Endothelial cell of umbilical vein (primary cell): Measurements from ENCODE around the gene CD63. TPM values are rescaled to one million over a fixed set of nuclear protein-coding genes. Genes with fewer than 3 reads are reported as not detected.

Experiments
- BruUV-seq: library from RNA; stranded (reverse); fragments of 400-500 nt; replicated peaks from 2 replicates; lab custom pipeline; 2021; lab: Mats Ljungman, UMichigan
- CTCF ChIA-PET: fragments of 300-600, 350-600 bp; sonication (Branson Sonifier 250); formaldehyde crosslinking; loops from one replicate; lab custom pipeline; 2021; ENCODE audit warnings: antibody characterized with exemption, inconsistent platforms; lab: Charles Lee
- POLR2A ChIA-PET: fragments of 300-600, 350-600 bp; sonication (Branson Sonifier 250); formaldehyde crosslinking; loops from one replicate; lab custom pipeline; 2021; ENCODE audit warnings: antibody characterized with exemption, inconsistent platforms; lab: Charles Lee
- DNase-seq: peaks from one replicate; pipeline ENCODE4 v3.0.0-alpha.2; 2011; ENCODE audit warnings: low read depth, low spot score
- FAIRE-seq: peaks from 2 replicates; lab custom pipeline; 2011; peaks lifted over from hg19 to GRCh38; lab: Jason Lieb, UNC
- H2AFZ ChIP-seq: 2 replicates; pipeline ENCODE4 v1.6.0; 2012; ENCODE audit warnings: low read depth, low read length, control low read depth, inconsistent platforms
- H3K27ac ChIP-seq: 2 replicates; pipeline ENCODE4 v1.5.1; 2011; ENCODE audit warnings: low read depth, mild to moderate bottlenecking, control low read depth, low read length, moderate library complexity; ENCODE audit not compliant: insufficient read depth
- H3K27me3 ChIP-seq, 2 experiments: 2 replicates each; pipeline versions ENCODE4 v1.6.0 to v1.6.1; 2011; ENCODE audit warnings: low read length in 2 of 2, mixed read lengths in 1 of 2; ENCODE audit not compliant: control insufficient read depth in 2 of 2, insufficient read depth in 2 of 2
- H3K36me3 ChIP-seq, 2 experiments: 2 replicates in 1 of 2; 3 replicates in 1 of 2; pipeline ENCODE4 v1.5.1; 2011; ENCODE audit warnings: low read length in 2 of 2, mild to moderate bottlenecking in 1 of 2, moderate library complexity in 1 of 2; ENCODE audit not compliant: control insufficient read depth in 2 of 2, insufficient read depth in 2 of 2; ENCODE audit errors: extremely low read depth in 1 of 2
- H3K4me1 ChIP-seq: 3 replicates; pipeline ENCODE4 v1.5.1; 2011; ENCODE audit warnings: mild to moderate bottlenecking, low read length; ENCODE audit not compliant: control insufficient read depth, insufficient read depth; ENCODE audit errors: extremely low read depth
- H3K4me2 ChIP-seq: 2 replicates; pipeline ENCODE4 v1.6.1; 2011; ENCODE audit warnings: low read length, control low read depth, mixed read lengths; ENCODE audit not compliant: insufficient read depth
- H3K4me3 ChIP-seq, 3 experiments: fragments of 200-600 bp in 1 of 3; sonication (generic), shearing (Covaris generic) in 1 of 3; replicated peaks in 1 of 3; 2 replicates each; pipeline ENCODE4 v1.5.1; 2011 to 2016; ENCODE audit warnings: control low read depth in 3 of 3, low read length in 3 of 3, mild to moderate bottlenecking in 2 of 3, inconsistent platforms in 1 of 3, low read depth in 1 of 3, moderate library complexity in 1 of 3; ENCODE audit not compliant: insufficient read depth in 1 of 3
- H3K79me2 ChIP-seq: 2 replicates; pipeline ENCODE4 v1.6.0; 2012; ENCODE audit warnings: low read length, inconsistent platforms; ENCODE audit not compliant: control insufficient read depth, insufficient read depth
- H3K9ac ChIP-seq: replicated peaks from 2 replicates; pipeline ENCODE3; 2011; ENCODE audit warnings: low read length, control low read depth; ENCODE audit not compliant: insufficient read depth; ENCODE audit errors: extremely low read depth
- H3K9me1 ChIP-seq: replicated peaks from 3 replicates; pipeline ENCODE4 v1.6.0; 2011; ENCODE audit warnings: mild to moderate bottlenecking, low read length; ENCODE audit not compliant: control insufficient read depth, insufficient read depth; ENCODE audit errors: extremely low read depth
- H3K9me3 ChIP-seq: replicated peaks from 2 replicates; pipeline ENCODE4 v1.5.1; 2012; ENCODE audit warnings: low read length, inconsistent platforms; ENCODE audit not compliant: control insufficient read depth, insufficient read depth
- H4K20me1 ChIP-seq: replicated peaks from 2 replicates; pipeline ENCODE3; 2011; ENCODE audit warnings: mild to moderate bottlenecking, low read length; ENCODE audit not compliant: control insufficient read depth, insufficient read depth; ENCODE audit errors: extremely low read depth
- FOS ChIP-seq: IDR thresholded peaks from 2 replicates; pipeline ENCODE4 v1.6.1; 2011; ENCODE audit warnings: mild to moderate bottlenecking, low read length, moderate library complexity, borderline replicate concordance; ENCODE audit not compliant: insufficient read depth
- POLR2A ChIP-seq: IDR thresholded peaks from 2 replicates; pipeline ENCODE4 v1.6.1; 2012; ENCODE audit warnings: low read depth, mild to moderate bottlenecking, control low read depth, low read length
- POLR2AphosphoS5 ChIP-seq: IDR thresholded peaks from 2 replicates; pipeline ENCODE4 v1.6.1; 2012; ENCODE audit warnings: low read depth, mild to moderate bottlenecking, control low read depth, low read length, moderate library complexity; ENCODE audit not compliant: insufficient read depth
- dilution Hi-C: fragments of 300-500 bp; cut with MboI; formaldehyde crosslinking; loops from one replicate; pipeline ENCODE4 v1.15.0; 2019; ENCODE audit warnings: low sequenced_read_pairs; ENCODE audit not compliant: extremely low pct_ligation_motif_present
- intact Hi-C: fragments of 100-400 bp; cut with micrococcal nuclease; formaldehyde crosslinking; loops from one replicate; pipeline ENCODE4 v1.10.0; 2022
- polyA plus RNA-seq, 4 experiments: library from polyadenylated mRNA; depleted of rRNA in 3 of 4; stranded (reverse) in 3 of 4; unstranded in 1 of 4; fragments of >200 nt; gene quantifications; 2 replicates each; pipeline versions ENCODE4 v1.2.1 to v1.2.3, GENCODE V29; 2011 to 2012; ENCODE audit warnings: missing spikeins in 1 of 4
- total RNA-seq: library from RNA; stranded (reverse); gene quantifications from 2 replicates; pipeline ENCODE4 v1.2.3, GENCODE V29; 2021
- TF ChIP-seq, protein P1 (sequence below), 2 donors: IDR thresholded peaks; 1 replicate in 1 of 2; 2 replicates in 1 of 2; pipeline ENCODE4 v1.5.1; 2011; ENCODE audit warnings: low read length in 2 of 2, mild to moderate bottlenecking in 2 of 2, moderate library complexity in 2 of 2, control low read depth in 1 of 2, inconsistent platforms in 1 of 2, low read depth in 1 of 2; ENCODE audit not compliant: insufficient read depth in 1 of 2; ENCODE audit errors: extremely low read depth in 1 of 2

The CD63 gene
- total and polyA plus RNA-seq, 2 donors (not counting 3 experiments of a cell fraction or from before 2014, with no cell fraction given): 1,054 to 1,429 TPM

DNA sequence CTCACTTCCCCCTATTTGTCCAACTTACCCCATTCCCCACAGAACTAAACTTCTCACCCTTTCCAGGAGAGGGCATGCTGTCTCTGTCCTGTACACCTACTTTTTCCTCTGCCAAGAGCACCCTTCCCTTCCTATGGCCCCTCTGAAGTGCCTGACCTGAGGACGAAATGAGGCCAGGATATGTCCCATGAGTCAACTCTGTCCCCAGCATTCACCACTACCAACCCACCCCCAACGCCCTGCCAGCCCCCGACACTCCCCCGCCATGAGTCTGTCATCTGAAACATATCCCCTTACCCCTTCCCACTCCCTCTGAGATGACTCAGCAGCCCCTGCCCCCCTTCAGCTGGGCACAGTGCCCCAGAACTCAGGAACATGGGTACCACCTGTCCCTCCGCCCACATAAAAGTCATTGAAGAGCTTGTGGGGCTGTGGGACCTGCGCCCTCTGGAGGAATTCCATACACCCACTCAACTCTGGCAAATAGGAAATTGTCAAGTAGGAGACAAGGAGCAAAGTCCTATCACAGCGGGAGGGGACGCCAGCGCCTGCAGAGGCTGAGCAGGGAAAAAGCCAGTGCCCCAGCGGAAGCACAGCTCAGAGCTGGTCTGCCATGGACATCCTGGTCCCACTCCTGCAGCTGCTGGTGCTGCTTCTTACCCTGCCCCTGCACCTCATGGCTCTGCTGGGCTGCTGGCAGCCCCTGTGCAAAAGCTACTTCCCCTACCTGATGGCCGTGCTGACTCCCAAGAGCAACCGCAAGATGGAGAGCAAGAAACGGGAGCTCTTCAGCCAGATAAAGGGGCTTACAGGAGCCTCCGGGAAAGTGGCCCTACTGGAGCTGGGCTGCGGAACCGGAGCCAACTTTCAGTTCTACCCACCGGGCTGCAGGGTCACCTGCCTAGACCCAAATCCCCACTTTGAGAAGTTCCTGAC, 47.4 kb downstream of the CD63 start:
- DNase-seq: peak; percentile 44
- FAIRE-seq: peak; percentile 67
- intact Hi-C loops: loop anchor here (1.0 kb wide), 1 partner anchor 56 kb away; no protein-coding TSS in a partner anchor
- peaks cover 0 to 5% of the 10 kb centered on the region in 2 experiments for H3K27me3 ChIP-seq
- dilution Hi-C loops: no loop called here
- no peak for TF ChIP-seq POLR2AphosphoS5
- TF ChIP-seq, protein P1, sequence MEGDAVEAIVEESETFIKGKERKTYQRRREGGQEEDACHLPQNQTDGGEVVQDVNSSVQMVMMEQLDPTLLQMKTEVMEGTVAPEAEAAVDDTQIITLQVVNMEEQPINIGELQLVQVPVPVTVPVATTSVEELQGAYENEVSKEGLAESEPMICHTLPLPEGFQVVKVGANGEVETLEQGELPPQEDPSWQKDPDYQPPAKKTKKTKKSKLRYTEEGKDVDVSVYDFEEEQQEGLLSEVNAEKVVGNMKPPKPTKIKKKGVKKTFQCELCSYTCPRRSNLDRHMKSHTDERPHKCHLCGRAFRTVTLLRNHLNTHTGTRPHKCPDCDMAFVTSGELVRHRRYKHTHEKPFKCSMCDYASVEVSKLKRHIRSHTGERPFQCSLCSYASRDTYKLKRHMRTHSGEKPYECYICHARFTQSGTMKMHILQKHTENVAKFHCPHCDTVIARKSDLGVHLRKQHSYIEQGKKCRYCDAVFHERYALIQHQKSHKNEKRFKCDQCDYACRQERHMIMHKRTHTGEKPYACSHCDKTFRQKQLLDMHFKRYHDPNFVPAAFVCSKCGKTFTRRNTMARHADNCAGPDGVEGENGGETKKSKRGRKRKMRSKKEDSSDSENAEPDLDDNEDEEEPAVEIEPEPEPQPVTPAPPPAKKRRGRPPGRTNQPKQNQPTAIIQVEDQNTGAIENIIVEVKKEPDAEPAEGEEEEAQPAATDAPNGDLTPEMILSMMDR (IDR thresholded peaks at IDR 0.05; ENCODE audit: extremely low read depth in 1 of 2, insufficient read depth in 1 of 2, low read depth in 1 of 2, low read length in 2 of 2): peak; percentile 14 to 43
- TF ChIP-seq POLR2A: no peak
- TF ChIP-seq FOS: no peak
- ChIA-PET CTCF (interaction anchor here (0.7 to 2.6 kb wide), 10 partner anchors 15 to 57 kb away, joined by 3 to 10 read pairs (median 4); partner anchors contain the start of gene BLOC1S1), POLR2A (no interaction called here)
- peak overlapping the region; percentile 23 for H2AFZ ChIP-seq
- no TSS peak for BruUV-seq
- H3K27ac ChIP-seq: no peak overlapping the region
- no peaks in the 10 kb centered on the region for H3K9me1 ChIP-seq
- no peaks in the 10 kb centered on the region for H3K4me1 ChIP-seq
- no peaks in the 10 kb centered on the region for H3K36me3 ChIP-seq
- no peak overlapping the region for H3K4me3 ChIP-seq
- no peaks in the 10 kb centered on the region for H4K20me1 ChIP-seq
- H3K4me2 ChIP-seq: no peak overlapping the region
- H3K79me2 ChIP-seq: no peaks in the 10 kb centered on the region
- no peak overlapping the region for H3K9ac ChIP-seq
- no peaks in the 10 kb centered on the region for H3K9me3 ChIP-seq
